ENCODE measurements around the gene C9orf43. TPM values are rescaled to one million over a fixed set of nuclear protein-coding genes. Genes with fewer than 3 reads are reported as not detected.

C9orf43 gene
- total and polyA plus RNA-seq, 2 donors (not counting 3 experiments of a cell fraction or from before 2014, with no cell fraction given), result 0.25 to 0.66 TPM

- CTCF ChIA-PET, result interaction anchor here (2.2 kb wide), 1 partner anchor 16 kb away, joined by 7 read pairs; no protein-coding TSS in a partner anchor
- no peaks in the 10 kb centered on the region for H3K9me3 ChIP-seq (replicated peaks; ENCODE audit: control insufficient read depth, insufficient read depth, low read length)
- H3K4me3 ChIP-seq (replicated peaks in 1 of 3; ENCODE audit: insufficient read depth in 1 of 3, low read depth in 1 of 3, low read length in 3 of 3), result no peak overlapping the region
- H3K9me1 ChIP-seq (replicated peaks; ENCODE audit: control insufficient read depth, extremely low read depth, insufficient read depth, low read length), result no peaks in the 10 kb centered on the region
- POLR2A ChIA-PET, result no interaction called here
- dilution Hi-C loops (cut with MboI; ENCODE audit: extremely low pct_ligation_motif_present, low sequenced_read_pairs) (no loop called here), intact Hi-C loops (cut with micrococcal nuclease) (no loop called here)
- no peaks in the 10 kb centered on the region for H4K20me1 ChIP-seq (replicated peaks; ENCODE audit: control insufficient read depth, extremely low read depth, insufficient read depth, low read length)
- no peak overlapping the region for H2AFZ ChIP-seq (ENCODE audit: low read depth, low read length)
- H3K4me2 ChIP-seq (ENCODE audit: insufficient read depth, low read length), result no peak overlapping the region
- H3K27ac ChIP-seq (ENCODE audit: insufficient read depth, low read depth, low read length), result no peak overlapping the region
- DNase-seq (ENCODE audit: low read depth, low spot score) (no peak), FAIRE-seq (no peak)
- no peaks in the 10 kb centered on the region for H3K27me3 ChIP-seq (ENCODE audit: control insufficient read depth in 2 of 2, insufficient read depth in 2 of 2, low read length in 2 of 2)
- TF ChIP-seq POLR2A (IDR thresholded peaks at IDR 0.05; ENCODE audit: low read depth, low read length) (no peak), FOS (IDR thresholded peaks at IDR 0.05; ENCODE audit: borderline replicate concordance, insufficient read depth, low read length) (no peak), GATA2 (IDR thresholded peaks at IDR 0.05; ENCODE audit: insufficient read depth, insufficient read length, low read depth, low read length) (no peak), MAX (IDR thresholded peaks at IDR 0.05; ENCODE audit: insufficient read depth, insufficient read length) (no peak), POLR2AphosphoS5 (IDR thresholded peaks at IDR 0.05; ENCODE audit: insufficient read depth, low read depth, low read length) (no peak), EZH2 (IDR thresholded peaks at IDR 0.05; ENCODE audit: borderline replicate concordance, low read depth, low read length, severe bottlenecking) (no peak), MYC (IDR thresholded peaks at IDR 0.05; ENCODE audit: low read depth, low read length) (no peak), CTCF (IDR thresholded peaks at IDR 0.05; ENCODE audit: extremely low read depth in 1 of 2, insufficient read depth in 1 of 2, low read depth in 1 of 2, low read length in 2 of 2) (no peak)
- H3K36me3 ChIP-seq (ENCODE audit: control insufficient read depth in 2 of 2, extremely low read depth in 1 of 2, insufficient read depth in 2 of 2, low read length in 2 of 2), result no peaks in the 10 kb centered on the region
- no peak overlapping the region for H3K9ac ChIP-seq (replicated peaks; ENCODE audit: extremely low read depth, insufficient read depth, low read length)
- BruUV-seq (replicated peaks), result no TSS peak
- H3K79me2 ChIP-seq (ENCODE audit: control insufficient read depth, insufficient read depth, low read length), result no peaks in the 10 kb centered on the region
- H3K4me1 ChIP-seq (ENCODE audit: control insufficient read depth, extremely low read depth, insufficient read depth, low read length), result no peaks in the 10 kb centered on the region
Measured at GRCh38 chr9:113476511-113476916, 66.0 kb downstream of the C9orf43 start.
